ENCODE measurements around the gene BBS9. TPM values are rescaled to one million over a fixed set of nuclear protein-coding genes. Genes with fewer than 3 reads are reported as not detected.

Gene BBS9
- total and polyA plus RNA-seq, 2 donors (not counting 3 experiments of a cell fraction or from before 2014, with no cell fraction given): 5.7 to 17.4 TPM

- ChIA-PET CTCF (interaction anchor here (0.6 kb wide), 1 partner anchor 353 kb away, joined by 3 read pairs; no protein-coding TSS in a partner anchor), POLR2A (no interaction called here)
- Histone ChIP-seq H3K36me3 (ENCODE audit: control insufficient read depth in 2 of 2, extremely low read depth in 1 of 2, insufficient read depth in 2 of 2, low read length in 2 of 2) (no peaks in the 10 kb centered on the region), H3K9ac (replicated peaks; ENCODE audit: extremely low read depth, insufficient read depth, low read length) (no peak overlapping the region), H4K20me1 (replicated peaks; ENCODE audit: control insufficient read depth, extremely low read depth, insufficient read depth, low read length) (no peaks in the 10 kb centered on the region), H3K4me1 (ENCODE audit: control insufficient read depth, extremely low read depth, insufficient read depth, low read length) (peaks cover 6% of the 10 kb centered on the region), H3K4me3 (replicated peaks in 1 of 3; ENCODE audit: insufficient read depth in 1 of 3, low read depth in 1 of 3, low read length in 3 of 3) (no peak overlapping the region), H3K4me2 (ENCODE audit: insufficient read depth, low read length) (no peak overlapping the region), H3K9me1 (replicated peaks; ENCODE audit: control insufficient read depth, extremely low read depth, insufficient read depth, low read length) (no peaks in the 10 kb centered on the region), H2AFZ (ENCODE audit: low read depth, low read length) (no peak overlapping the region), H3K9me3 (replicated peaks; ENCODE audit: control insufficient read depth, insufficient read depth, low read length) (no peaks in the 10 kb centered on the region), H3K79me2 (ENCODE audit: control insufficient read depth, insufficient read depth, low read length) (no peaks in the 10 kb centered on the region), H3K27me3 (ENCODE audit: control insufficient read depth in 2 of 2, insufficient read depth in 2 of 2, low read length in 2 of 2) (no peaks in the 10 kb centered on the region), H3K27ac (ENCODE audit: insufficient read depth, low read depth, low read length) (no peak overlapping the region)
- no peak for DNase-seq (ENCODE audit: low read depth, low spot score)
- FAIRE-seq: no peak
- dilution Hi-C loops (cut with MboI; ENCODE audit: extremely low pct_ligation_motif_present, low sequenced_read_pairs): no loop called here
- intact Hi-C loops (cut with micrococcal nuclease): no loop called here
- BruUV-seq (replicated peaks): no TSS peak
- no peak for TF ChIP-seq CTCF (IDR thresholded peaks at IDR 0.05; ENCODE audit: extremely low read depth in 1 of 2, insufficient read depth in 1 of 2, low read depth in 1 of 2, low read length in 2 of 2)
- TF ChIP-seq POLR2AphosphoS5 (IDR thresholded peaks at IDR 0.05; ENCODE audit: insufficient read depth, low read depth, low read length): no peak
- TF ChIP-seq GATA2 (IDR thresholded peaks at IDR 0.05; ENCODE audit: insufficient read depth, insufficient read length, low read depth, low read length): no peak
- no peak for TF ChIP-seq JUN (IDR thresholded peaks at IDR 0.05; ENCODE audit: borderline replicate concordance, insufficient read depth, insufficient read length, low read depth)
- no peak for TF ChIP-seq FOS (IDR thresholded peaks at IDR 0.05; ENCODE audit: borderline replicate concordance, insufficient read depth, low read length)
- TF ChIP-seq MYC (IDR thresholded peaks at IDR 0.05; ENCODE audit: low read depth, low read length): no peak
- TF ChIP-seq MAX (IDR thresholded peaks at IDR 0.05; ENCODE audit: insufficient read depth, insufficient read length): no peak
- TF ChIP-seq EZH2 (IDR thresholded peaks at IDR 0.05; ENCODE audit: borderline replicate concordance, low read depth, low read length, severe bottlenecking): no peak
- no peak for TF ChIP-seq POLR2A (IDR thresholded peaks at IDR 0.05; ENCODE audit: low read depth, low read length)
Measured at GRCh38 chr7:33578881-33579672, 449.7 kb downstream of the BBS9 start.

Data from endothelial cell of umbilical vein (primary cell).